Measurements from ENCODE around the gene N4BP2.

DNA sequence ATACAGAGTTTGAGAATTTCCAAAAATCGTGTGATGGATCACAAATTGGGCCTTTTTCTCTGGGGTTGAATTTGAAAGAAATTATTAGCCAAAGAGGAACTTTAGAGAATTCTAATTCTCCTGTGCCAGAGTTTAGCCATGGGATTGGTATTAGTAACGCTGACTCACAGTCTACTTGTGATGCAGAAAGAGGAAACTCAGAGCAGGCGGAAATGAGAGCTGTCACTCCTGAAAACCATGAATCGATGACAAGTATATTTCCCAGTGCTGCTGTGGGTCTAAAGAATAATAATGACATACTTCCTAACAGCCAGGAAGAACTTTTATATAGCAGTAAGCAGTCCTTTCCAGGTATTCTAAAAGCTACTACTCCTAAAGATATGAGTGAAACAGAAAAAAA is 64.9 kb downstream of the N4BP2 start:
- TF ChIP-seq, protein P1, sequence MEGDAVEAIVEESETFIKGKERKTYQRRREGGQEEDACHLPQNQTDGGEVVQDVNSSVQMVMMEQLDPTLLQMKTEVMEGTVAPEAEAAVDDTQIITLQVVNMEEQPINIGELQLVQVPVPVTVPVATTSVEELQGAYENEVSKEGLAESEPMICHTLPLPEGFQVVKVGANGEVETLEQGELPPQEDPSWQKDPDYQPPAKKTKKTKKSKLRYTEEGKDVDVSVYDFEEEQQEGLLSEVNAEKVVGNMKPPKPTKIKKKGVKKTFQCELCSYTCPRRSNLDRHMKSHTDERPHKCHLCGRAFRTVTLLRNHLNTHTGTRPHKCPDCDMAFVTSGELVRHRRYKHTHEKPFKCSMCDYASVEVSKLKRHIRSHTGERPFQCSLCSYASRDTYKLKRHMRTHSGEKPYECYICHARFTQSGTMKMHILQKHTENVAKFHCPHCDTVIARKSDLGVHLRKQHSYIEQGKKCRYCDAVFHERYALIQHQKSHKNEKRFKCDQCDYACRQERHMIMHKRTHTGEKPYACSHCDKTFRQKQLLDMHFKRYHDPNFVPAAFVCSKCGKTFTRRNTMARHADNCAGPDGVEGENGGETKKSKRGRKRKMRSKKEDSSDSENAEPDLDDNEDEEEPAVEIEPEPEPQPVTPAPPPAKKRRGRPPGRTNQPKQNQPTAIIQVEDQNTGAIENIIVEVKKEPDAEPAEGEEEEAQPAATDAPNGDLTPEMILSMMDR (tag by site-specific recombination; IDR thresholded peaks at IDR 0.05), result no peak
- TF ChIP-seq ZNF837 (tag by site-specific recombination; IDR thresholded peaks at IDR 0.05) (no peak), ZNF155 (tag by site-specific recombination; IDR thresholded peaks at IDR 0.05) (no peak)

All from HEK293 (cell line).